ENCODE measurements around the gene MEI4. TPM values are rescaled to one million over a fixed set of nuclear protein-coding genes. Genes with fewer than 3 reads are reported as not detected.

Gene MEI4
- total and polyA plus RNA-seq, 2 of the 13 experiments (the other 11 are each of a cell fraction or from before 2014, with no cell fraction given) = not detected

DNA sequence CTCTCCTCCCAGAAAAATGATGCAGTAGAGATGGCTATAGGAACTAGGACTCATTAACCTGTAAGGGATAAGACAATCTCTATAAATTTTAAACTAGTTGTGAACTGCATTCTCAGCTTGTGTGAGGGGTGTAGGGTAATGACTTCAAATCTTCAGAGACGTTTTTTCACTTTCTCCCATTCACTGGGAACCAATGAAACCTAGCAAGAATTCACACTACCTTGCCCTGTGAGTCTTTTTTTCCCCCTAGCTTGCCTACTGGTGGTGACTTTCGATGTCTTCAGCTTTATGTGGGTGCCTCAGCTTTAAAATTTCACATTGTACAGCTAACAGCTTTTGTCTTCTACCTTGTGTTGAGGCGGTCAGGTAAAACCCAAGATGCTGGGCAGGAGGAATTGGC, 192.0 kb downstream of the MEI4 start:
- 38% methylated on average over 3 of the region's 3 CpGs for WGBS (ENCODE audit: low lambda C conversion rate)
- BruUV-seq (replicated peaks) = no TSS peak
- Histone ChIP-seq H3K4me3 (replicated peaks in 1 of 3; ENCODE audit: insufficient read depth in 1 of 3, low read depth in 2 of 3, low read length in 3 of 3) (no peak overlapping the region), H3K27ac (ENCODE audit: extremely low read length, insufficient read depth, low read length) (no peak overlapping the region), H2AFZ (ENCODE audit: low read length) (no peak overlapping the region), H3K9ac (ENCODE audit: insufficient read depth, low read depth, low read length) (no peak overlapping the region), H3K36me3 (replicated peaks in 1 of 2; ENCODE audit: control insufficient read depth in 1 of 2, insufficient read depth in 2 of 2, low read length in 2 of 2) (no peaks in the 10 kb centered on the region), H3K27me3 (ENCODE audit: control insufficient read depth in 1 of 2, insufficient read depth in 2 of 2, low read length in 2 of 2) (no peaks in the 10 kb centered on the region), H3K9me3 (ENCODE audit: low read length) (no peaks in the 10 kb centered on the region), H3K79me2 (ENCODE audit: insufficient read depth, low read length) (no peaks in the 10 kb centered on the region), H4K20me1 (ENCODE audit: insufficient read depth, low read length) (no peaks in the 10 kb centered on the region), H3K4me1 (ENCODE audit: insufficient read depth, low read length) (no peaks in the 10 kb centered on the region), H3K4me2 (ENCODE audit: low read depth, low read length) (no peak overlapping the region)
- DNase-seq (ENCODE audit: low spot score) (no peak), ATAC-seq (no peak), FAIRE-seq (no peak)
- ChIA-PET POLR2A (no interaction called here), CTCF (ENCODE audit: low intra/inter-chr PET ratio, low total read pairs) (no interaction called here)
- in situ Hi-C loops (cut with HindIII; ENCODE audit: extremely low pct_ligation_motif_present, low pct_unique_long_range_greater_than_20kb) (no loop called here), intact Hi-C loops (cut with micrococcal nuclease; ENCODE audit: unreplicated experiment) (no loop called here)
- TF ChIP-seq EED (CRISPR knock-in tag; IDR thresholded peaks at IDR 0.05) = no peak
- TF ChIP-seq, protein P1, sequence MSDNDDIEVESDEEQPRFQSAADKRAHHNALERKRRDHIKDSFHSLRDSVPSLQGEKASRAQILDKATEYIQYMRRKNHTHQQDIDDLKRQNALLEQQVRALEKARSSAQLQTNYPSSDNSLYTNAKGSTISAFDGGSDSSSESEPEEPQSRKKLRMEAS (IDR thresholded peaks at IDR 0.05) = no peak
- TF ChIP-seq, protein P2, sequence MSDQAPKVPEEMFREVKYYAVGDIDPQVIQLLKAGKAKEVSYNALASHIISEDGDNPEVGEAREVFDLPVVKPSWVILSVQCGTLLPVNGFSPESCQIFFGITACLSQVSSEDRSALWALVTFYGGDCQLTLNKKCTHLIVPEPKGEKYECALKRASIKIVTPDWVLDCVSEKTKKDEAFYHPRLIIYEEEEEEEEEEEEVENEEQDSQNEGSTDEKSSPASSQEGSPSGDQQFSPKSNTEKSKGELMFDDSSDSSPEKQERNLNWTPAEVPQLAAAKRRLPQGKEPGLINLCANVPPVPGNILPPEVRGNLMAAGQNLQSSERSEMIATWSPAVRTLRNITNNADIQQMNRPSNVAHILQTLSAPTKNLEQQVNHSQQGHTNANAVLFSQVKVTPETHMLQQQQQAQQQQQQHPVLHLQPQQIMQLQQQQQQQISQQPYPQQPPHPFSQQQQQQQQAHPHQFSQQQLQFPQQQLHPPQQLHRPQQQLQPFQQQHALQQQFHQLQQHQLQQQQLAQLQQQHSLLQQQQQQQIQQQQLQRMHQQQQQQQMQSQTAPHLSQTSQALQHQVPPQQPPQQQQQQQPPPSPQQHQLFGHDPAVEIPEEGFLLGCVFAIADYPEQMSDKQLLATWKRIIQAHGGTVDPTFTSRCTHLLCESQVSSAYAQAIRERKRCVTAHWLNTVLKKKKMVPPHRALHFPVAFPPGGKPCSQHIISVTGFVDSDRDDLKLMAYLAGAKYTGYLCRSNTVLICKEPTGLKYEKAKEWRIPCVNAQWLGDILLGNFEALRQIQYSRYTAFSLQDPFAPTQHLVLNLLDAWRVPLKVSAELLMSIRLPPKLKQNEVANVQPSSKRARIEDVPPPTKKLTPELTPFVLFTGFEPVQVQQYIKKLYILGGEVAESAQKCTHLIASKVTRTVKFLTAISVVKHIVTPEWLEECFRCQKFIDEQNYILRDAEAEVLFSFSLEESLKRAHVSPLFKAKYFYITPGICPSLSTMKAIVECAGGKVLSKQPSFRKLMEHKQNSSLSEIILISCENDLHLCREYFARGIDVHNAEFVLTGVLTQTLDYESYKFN (CRISPR knock-in tag; conservative IDR thresholded peaks at IDR 0.05) = no peak
- no peak for TF ChIP-seq NPAS2 (CRISPR knock-in tag; IDR thresholded peaks at IDR 0.05; ENCODE audit: borderline replicate concordance)
- no peak for TF ChIP-seq ZNF431 (CRISPR knock-in tag; IDR thresholded peaks at IDR 0.05; ENCODE audit: borderline replicate concordance, low read depth)
- no peak for TF ChIP-seq ZFY (CRISPR knock-in tag; IDR thresholded peaks at IDR 0.05)
- TF ChIP-seq, protein P3, sequence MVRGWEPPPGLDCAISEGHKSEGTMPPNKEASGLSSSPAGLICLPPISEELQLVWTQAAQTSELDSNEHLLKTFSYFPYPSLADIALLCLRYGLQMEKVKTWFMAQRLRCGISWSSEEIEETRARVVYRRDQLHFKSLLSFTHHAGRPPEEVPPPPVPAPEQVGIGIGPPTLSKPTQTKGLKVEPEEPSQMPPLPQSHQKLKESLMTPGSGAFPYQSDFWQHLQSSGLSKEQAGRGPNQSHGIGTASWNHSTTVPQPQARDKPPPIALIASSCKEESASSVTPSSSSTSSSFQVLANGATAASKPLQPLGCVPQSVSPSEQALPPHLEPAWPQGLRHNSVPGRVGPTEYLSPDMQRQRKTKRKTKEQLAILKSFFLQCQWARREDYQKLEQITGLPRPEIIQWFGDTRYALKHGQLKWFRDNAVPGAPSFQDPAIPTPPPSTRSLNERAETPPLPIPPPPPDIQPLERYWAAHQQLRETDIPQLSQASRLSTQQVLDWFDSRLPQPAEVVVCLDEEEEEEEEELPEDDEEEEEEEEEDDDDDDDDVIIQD (CRISPR knock-in tag; IDR thresholded peaks at IDR 0.05; ENCODE audit: low read depth) = no peak
- TF ChIP-seq YEATS4 (CRISPR knock-in tag; IDR thresholded peaks at IDR 0.05; ENCODE audit: borderline replicate concordance) = no peak
- TF ChIP-seq ZNF292 (CRISPR knock-in tag; IDR thresholded peaks at IDR 0.05; ENCODE audit: borderline replicate concordance, low read depth) = no peak

Measured in HepG2 (cell line).